Suprapubic skin (tissue), 4 donors: ENCODE results near the gene ERFL.

Experiments
- EP300 ChIP-seq: sonication (generic); formaldehyde crosslinking; IDR thresholded peaks from one replicate; pipeline ENCODE4 v1.6.1; 2017; ENCODE audit warnings: antibody characterized with exemption
- POLR2A ChIP-seq, 2 donors: fragments of 450-650 bp; IDR thresholded peaks; one replicate each; pipeline ENCODE4 v1.6.1; 2017; ENCODE audit warnings: antibody characterized with exemption in 2 of 2, mild to moderate bottlenecking in 2 of 2, moderate library complexity in 2 of 2
- POLR2AphosphoS5 ChIP-seq, 3 donors: sonication (generic); formaldehyde crosslinking; IDR thresholded peaks; one replicate each; pipeline ENCODE4 v1.6.1; 2017; ENCODE audit warnings: antibody characterized with exemption in 3 of 3
- TF ChIP-seq, protein P1 (sequence below), 2 donors: fragments of 200-600 bp in 1 of 2; fragments of 450-650 bp in 1 of 2; sonication (generic) in 1 of 2; IDR thresholded peaks; one replicate each; pipeline ENCODE4 v1.5.1; 2016 to 2019; ENCODE audit warnings: antibody characterized with exemption in 2 of 2, mild to moderate bottlenecking in 1 of 2, moderate library complexity in 1 of 2

DNA sequence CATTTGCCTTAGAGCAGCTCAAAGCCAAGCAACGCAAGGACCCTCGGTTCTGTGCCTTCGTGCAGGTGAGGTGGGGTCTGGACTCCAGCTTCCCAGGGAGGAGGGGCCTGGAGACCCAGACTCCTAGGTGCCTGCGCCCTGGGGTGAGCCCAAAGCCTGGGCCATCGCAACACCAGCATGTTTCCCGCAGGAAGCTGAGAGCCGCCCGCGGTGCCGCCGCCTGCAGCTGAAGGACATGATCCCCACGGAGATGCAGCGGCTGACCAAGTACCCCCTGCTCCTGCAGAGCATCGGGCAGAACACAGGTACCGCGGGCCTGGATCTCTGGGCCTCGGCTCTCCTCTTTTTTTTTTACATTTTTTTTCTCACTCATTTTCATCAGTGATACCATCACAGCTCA, 25.7 kb downstream of the ERFL start:
- TF ChIP-seq, protein P1, sequence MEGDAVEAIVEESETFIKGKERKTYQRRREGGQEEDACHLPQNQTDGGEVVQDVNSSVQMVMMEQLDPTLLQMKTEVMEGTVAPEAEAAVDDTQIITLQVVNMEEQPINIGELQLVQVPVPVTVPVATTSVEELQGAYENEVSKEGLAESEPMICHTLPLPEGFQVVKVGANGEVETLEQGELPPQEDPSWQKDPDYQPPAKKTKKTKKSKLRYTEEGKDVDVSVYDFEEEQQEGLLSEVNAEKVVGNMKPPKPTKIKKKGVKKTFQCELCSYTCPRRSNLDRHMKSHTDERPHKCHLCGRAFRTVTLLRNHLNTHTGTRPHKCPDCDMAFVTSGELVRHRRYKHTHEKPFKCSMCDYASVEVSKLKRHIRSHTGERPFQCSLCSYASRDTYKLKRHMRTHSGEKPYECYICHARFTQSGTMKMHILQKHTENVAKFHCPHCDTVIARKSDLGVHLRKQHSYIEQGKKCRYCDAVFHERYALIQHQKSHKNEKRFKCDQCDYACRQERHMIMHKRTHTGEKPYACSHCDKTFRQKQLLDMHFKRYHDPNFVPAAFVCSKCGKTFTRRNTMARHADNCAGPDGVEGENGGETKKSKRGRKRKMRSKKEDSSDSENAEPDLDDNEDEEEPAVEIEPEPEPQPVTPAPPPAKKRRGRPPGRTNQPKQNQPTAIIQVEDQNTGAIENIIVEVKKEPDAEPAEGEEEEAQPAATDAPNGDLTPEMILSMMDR (IDR thresholded peaks at IDR 0.05): no peak
- TF ChIP-seq POLR2A (IDR thresholded peaks at IDR 0.05) (no peak), EP300 (no peak), POLR2AphosphoS5 (IDR thresholded peaks at IDR 0.05) (no peak)
